Measurements from ENCODE around the gene FGFR3.

Gene FGFR3

GRCh38 chr4:1754336-1754735 is 38.8 kb upstream of the FGFR3 start:
- no peak for TF ChIP-seq CTCF (IDR thresholded peaks at IDR 0.05; ENCODE audit: control insufficient read depth, insufficient read depth, low read depth, low read length, missing control alignments)
- no peak overlapping the region for H3K4me3 ChIP-seq (ENCODE audit: control insufficient read depth, low read depth, low read length)
- no peak for DNase-seq (ENCODE audit: low read depth)

- no peak for TF ChIP-seq CTCF (IDR thresholded peaks at IDR 0.05; ENCODE audit: control insufficient read depth, insufficient read depth, low read depth, low read length, missing control alignments)
- DNase-seq (ENCODE audit: low read depth): no peak
- H3K4me3 ChIP-seq (ENCODE audit: control insufficient read depth, low read depth, low read length): no peak overlapping the region
These were observed 37.8 kb upstream of the FGFR3 start for GRCh38 chr4:1755297-1755696.

- DNase-seq (ENCODE audit: low read depth): no peak
These were observed 37.0 kb upstream of the FGFR3 start for GRCh38 chr4:1756079-1756478.

GRCh38 chr4:1756893-1757779 is 36.0 kb upstream of the FGFR3 start:
- no peak overlapping the region for H3K4me3 ChIP-seq (ENCODE audit: control insufficient read depth, low read depth, low read length)
- no peak for DNase-seq (ENCODE audit: low read depth)
- TF ChIP-seq CTCF (IDR thresholded peaks at IDR 0.05; ENCODE audit: control insufficient read depth, insufficient read depth, low read depth, low read length, missing control alignments): no peak

More at GRCh38 chr4:1756079-1756478, 37.0 kb upstream of the FGFR3 start:
- no peak overlapping the region for H3K4me3 ChIP-seq (ENCODE audit: control insufficient read depth, low read depth, low read length)
- TF ChIP-seq CTCF (IDR thresholded peaks at IDR 0.05; ENCODE audit: control insufficient read depth, insufficient read depth, low read depth, low read length, missing control alignments): no peak

- no peak overlapping the region for H3K4me3 ChIP-seq (ENCODE audit: control insufficient read depth, low read depth, low read length)
- DNase-seq (ENCODE audit: low read depth): no peak
- TF ChIP-seq CTCF (IDR thresholded peaks at IDR 0.05; ENCODE audit: control insufficient read depth, insufficient read depth, low read depth, low read length, missing control alignments): no peak
These were observed 35.3 kb upstream of the FGFR3 start for GRCh38 chr4:1757836-1758235.

- H3K4me3 ChIP-seq (ENCODE audit: control insufficient read depth, low read depth, low read length): no peak overlapping the region
- TF ChIP-seq CTCF (IDR thresholded peaks at IDR 0.05; ENCODE audit: control insufficient read depth, insufficient read depth, low read depth, low read length, missing control alignments): no peak
- DNase-seq (ENCODE audit: low read depth): no peak
These were observed 34.6 kb upstream of the FGFR3 start for GRCh38 chr4:1758306-1759121.

All from AG09309 (cell line).